ELF-1 (cell line): ENCODE measurements around the gene RAB8A.

Experiments used
- DNase-seq: peaks from one replicate; pipeline ENCODE4 v3.0.0-alpha.2; 2016; ENCODE audit warnings: low read depth, low spot score

The RAB8A gene

DNA sequence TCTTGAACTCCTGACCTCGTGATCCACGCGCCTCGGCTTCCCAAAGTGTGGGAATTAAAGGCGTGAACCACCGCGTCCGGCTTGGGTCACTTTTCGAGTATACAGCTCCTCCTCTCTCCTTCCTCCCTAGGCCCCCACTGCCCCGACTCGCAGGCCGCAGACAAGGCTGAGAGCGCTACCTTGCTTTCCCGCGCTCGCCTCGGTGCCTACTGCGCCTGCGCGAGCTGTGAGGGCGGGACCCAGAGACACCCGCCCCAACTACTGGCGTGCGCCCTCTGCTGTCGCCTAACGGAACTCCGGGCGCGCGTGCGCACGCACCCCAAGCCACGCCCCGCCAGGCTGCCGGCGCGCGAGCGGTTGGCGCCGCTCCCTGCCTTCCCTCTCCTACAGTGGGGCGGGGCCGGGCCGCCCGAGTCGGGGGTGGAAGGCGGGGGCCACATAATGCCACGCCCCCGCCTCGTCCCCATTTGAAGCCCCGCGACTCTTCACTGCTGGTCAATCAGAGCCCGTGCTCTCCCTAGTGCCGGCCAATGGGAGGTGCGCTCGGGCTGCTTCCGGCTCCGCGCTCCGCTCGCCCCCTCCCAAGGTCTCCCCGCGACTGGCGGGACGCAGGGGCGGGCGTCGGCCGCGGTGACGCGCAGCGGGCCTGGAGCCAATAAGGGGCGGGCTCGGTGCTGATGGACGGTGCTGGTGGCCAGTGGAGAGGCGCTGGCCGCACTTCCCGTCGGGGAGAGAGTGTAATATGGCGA, at the start of gene RAB8A:
RAB8A (plus strand) TSS at position 730 of the 749 bp plus-strand sequence; CDS start at position 743, 13 bp downstream.
- peak; percentile 100 for DNase-seq

DNA sequence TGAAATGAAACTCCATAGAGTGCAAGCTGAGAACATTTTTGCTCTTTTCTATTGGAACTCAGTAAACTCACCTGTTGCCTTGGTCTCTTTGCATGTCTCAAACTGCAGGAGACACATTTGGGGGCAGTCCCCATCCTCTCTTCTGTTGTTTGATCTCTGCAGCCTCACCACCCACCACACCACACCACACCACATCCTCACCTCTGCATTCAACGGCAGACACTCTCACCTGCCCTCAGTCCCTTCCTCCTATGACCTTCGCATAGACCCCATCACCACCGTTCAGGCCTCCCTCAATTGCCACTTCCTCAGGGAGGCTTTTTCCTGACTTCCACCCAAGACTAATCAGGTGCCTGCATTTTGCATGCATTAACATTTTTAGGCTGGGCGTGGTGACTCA, 49.7 kb upstream of the RAB8A start:
- no peak for DNase-seq

DNA sequence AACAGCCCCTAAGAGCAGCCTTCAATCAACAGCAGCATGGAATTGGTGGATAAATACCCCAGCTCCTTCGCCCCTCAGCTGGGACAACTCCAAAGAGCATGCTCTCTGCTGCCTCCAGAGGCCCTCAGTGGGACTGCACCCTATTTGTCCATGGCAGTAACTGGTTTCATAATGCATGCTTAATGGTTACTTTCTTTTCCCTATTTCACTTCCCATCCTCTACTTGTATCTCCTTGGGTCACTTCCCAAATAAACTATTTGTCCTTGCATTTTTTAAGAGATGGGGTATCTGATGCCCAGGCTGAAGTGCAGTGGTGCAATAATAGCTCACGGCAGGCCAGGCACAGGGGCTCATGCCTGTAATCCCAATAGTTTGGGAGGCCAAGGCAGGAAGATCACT, 48.9 kb upstream of the RAB8A start:
- DNase-seq = peak; percentile 37

GRCh38 chr19:16064209-16064889, 47.3 kb upstream of the RAB8A start:
- no peak for DNase-seq

- DNase-seq = peak; percentile 63
Observed at GRCh38 chr19:16066611-16067104, 45.0 kb upstream of the RAB8A start.

DNA sequence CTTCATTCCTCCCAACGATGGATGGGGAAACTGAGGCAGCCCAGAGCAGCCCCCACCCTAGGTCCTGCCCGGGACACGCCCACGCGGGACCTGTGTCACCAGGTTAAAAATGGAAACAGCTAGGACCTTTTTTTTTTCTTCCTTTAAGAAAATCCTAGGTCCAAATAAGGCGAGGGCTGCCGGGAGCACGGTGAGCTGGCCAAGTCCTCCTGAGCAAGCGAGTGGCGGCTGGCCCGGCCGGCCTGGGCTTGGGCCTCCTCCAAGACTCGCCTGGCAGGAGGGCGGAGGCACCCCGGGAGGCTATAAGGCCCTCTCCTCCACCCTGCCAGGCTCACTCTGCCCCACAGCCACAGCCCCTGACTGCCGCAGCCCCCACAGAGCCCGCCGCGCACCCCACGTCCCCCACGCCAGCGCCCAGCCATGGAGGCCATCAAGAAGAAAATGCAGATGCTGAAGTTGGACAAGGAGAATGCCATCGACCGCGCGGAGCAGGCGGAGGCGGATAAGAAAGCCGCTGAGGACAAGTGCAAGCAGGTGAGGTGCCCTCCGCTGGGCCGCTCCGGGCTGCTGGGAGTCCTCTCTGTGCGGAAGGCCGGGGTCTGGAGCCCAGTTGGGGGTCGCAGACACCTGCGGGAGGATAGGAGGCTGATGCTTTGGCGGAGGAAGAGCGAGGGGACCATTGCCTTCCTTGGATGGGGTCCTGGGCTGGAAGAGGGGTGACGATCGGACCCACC, 44.3 kb upstream of the RAB8A start:
- DNase-seq = no peak

- no peak for DNase-seq
Observed at GRCh38 chr19:16068696-16069259, 42.9 kb upstream of the RAB8A start.

DNA sequence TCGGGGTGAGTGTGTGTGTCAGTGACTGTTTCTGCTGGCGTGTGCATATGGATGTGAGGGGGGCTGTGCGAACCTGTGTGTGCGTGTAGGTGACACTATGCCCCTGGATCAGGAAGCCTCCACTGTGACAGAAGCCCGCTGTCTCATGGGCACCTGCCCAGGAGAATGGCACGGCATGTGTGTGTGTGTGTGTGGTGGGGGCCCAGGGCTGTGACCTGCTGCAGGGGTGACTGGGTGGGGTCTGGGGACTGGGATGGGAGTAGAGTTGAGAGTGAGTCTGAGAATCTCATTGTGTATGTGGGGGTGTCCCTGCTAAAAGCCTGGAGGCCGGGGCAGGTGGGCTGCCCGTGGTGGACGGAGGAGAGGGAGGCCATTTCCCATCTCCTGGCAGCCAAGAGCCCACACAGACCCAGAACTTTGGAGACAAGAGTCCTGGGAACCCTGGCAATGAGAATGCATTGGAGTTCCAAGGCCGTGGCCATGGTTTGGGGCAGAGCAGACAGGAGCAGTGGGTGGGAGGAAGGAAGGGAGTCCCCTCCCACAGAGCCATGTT, 41.8 kb upstream of the RAB8A start:
- no peak for DNase-seq

DNA sequence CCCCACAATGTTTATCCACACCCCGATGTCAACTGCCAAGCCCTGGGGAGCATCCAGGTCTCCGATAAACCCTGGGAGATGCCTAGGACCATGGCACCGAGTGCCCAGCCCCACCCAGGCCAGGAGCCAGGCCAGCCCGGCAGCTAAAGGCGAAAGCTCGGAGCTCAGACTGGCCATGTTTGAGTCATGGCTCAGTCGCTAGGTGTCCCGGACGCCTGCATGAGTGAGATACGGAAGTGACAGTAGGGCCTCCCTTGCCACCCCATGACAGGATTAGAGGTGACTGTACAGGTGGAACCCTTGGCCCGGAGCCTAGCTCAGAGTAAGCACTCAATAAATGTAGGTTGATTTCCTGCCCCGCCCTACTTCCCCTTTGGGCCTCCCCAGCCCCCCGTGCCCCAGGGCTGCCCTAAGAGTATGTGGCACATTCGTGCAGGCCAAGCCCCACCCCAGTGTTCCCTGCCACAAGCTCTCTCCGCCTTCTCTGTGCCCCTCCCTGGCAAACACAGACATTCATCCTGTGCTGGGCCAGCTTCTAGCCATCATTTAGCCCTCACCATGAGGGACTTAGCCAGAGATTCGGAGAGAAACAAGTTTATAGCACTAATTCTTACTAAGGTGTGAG, 41.2 kb upstream of the RAB8A start:
- DNase-seq = no peak

DNA sequence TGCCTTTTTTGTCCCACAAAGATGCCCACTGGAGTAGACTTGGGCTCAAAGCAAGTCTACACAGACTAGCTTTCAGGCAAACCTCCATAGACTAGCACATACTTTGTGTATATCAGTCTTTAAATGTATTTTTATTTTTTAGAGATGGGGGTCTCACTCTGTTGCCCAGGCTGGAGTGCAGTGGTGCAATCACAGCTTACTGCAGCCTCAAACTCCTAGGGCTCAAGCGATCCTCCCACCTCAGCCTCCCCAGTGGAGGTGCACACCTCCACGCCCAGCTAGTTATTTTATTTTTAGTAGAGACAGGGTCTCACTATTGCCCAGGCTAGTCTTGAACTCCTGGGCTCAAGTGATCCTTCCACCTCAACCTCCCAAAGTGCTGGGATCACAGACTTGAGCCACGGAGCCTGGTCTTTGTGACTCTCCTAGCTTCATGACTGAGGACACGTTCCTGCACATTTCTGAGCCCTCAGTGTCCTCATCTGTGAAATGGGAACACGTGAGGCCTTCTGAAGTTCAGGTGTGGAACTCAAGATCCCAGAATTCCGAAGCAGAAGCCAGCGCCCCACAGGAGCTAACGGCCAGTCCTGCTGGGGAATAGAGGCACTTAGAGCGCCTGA, 40.5 kb upstream of the RAB8A start:
- DNase-seq = no peak

GRCh38 chr19:16073481-16073880, 38.2 kb upstream of the RAB8A start:
- DNase-seq = no peak

DNA sequence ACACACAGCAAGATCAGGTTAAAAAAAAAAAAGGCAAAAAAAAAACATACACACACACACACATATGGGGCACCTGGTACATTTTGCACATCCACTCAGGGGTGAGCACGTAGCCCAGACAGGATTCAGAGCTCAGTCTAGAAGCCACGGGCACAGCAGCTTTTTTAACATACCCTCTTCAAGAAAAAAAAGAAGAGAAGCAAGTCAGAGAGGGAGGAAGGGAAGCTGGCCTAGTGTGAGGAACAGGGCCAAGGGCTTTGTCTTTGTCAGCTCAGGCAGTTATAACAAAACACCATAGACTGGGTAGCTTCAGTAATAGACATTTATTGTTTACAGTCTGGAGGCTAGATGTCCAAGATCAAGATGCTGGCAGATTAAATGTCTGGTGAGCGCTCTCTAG, 37.7 kb upstream of the RAB8A start:
- no peak for DNase-seq

GRCh38 chr19:16074488-16075365, 37.0 kb upstream of the RAB8A start:
- DNase-seq = no peak

- DNase-seq = peak; percentile 30
Observed at GRCh38 chr19:16075430-16076153, 36.1 kb upstream of the RAB8A start.

GRCh38 chr19:16076154-16076957, 35.3 kb upstream of the RAB8A start, which contains the start of gene TPM4:
Gene TPM4 (plus strand): TSS chr19:16076495. CDS start chr19:16076566, 71 bp downstream.
- peak; percentile 97 for DNase-seq

GRCh38 chr19:16076958-16077611, 34.6 kb upstream of the RAB8A start:
- peak; percentile 44 for DNase-seq

GRCh38 chr19:16077984-16078758, 33.5 kb upstream of the RAB8A start:
- peak; percentile 76 for DNase-seq
